NCI-H2227 treated with DMSO at 0.1 percent for 48 hours (cell line): ENCODE measurements around the gene ATP6V0A4.
"Not testable (repeated sequence)": the region's sequence is repeated elsewhere in the genome, so short reads cannot be mapped to it uniquely, and the experiment has no call there.

Experiments used
- DNase-seq: peaks from one replicate; lab custom pipeline; 2025; lab: John Stamatoyannopoulos, UW

ATP6V0A4 gene

GRCh38 chr7:138802706-138803105 lies 4.7 kb upstream of the ATP6V0A4 start:
- no peak for DNase-seq

GRCh38 chr7:138801256-138801655 lies 3.3 kb upstream of the ATP6V0A4 start:
- no peak for DNase-seq

GRCh38 chr7:138799336-138800000 lies 1.5 kb upstream of the ATP6V0A4 start:
- no peak for DNase-seq

- no peak for DNase-seq
Measured at GRCh38 chr7:138798836-138799235, 840 bp upstream of the ATP6V0A4 start.

- not testable (repeated sequence) for DNase-seq
Measured at GRCh38 chr7:138797046-138797445, 950 bp downstream of the ATP6V0A4 start.

- no peak for DNase-seq
Measured at GRCh38 chr7:138796038-138796615, 1.9 kb downstream of the ATP6V0A4 start.

- DNase-seq, result no peak
Measured at GRCh38 chr7:138785587-138786437, 12.2 kb downstream of the ATP6V0A4 start.

GRCh38 chr7:138784692-138785091 lies 13.3 kb downstream of the ATP6V0A4 start:
- DNase-seq, result no peak

GRCh38 chr7:138781004-138781403 lies 17.0 kb downstream of the ATP6V0A4 start:
- DNase-seq, result no peak

- DNase-seq, result no peak
Measured at GRCh38 chr7:138776166-138776833, 21.7 kb downstream of the ATP6V0A4 start.

- DNase-seq, result no peak
Measured at GRCh38 chr7:138773817-138774216, 24.2 kb downstream of the ATP6V0A4 start.

GRCh38 chr7:138773176-138773575 lies 24.8 kb downstream of the ATP6V0A4 start:
- DNase-seq, result no peak

- DNase-seq, result no peak
Measured at GRCh38 chr7:138770904-138771303, 27.1 kb downstream of the ATP6V0A4 start.

- no peak for DNase-seq
Measured at GRCh38 chr7:138768241-138768640, 29.8 kb downstream of the ATP6V0A4 start.

GRCh38 chr7:138756591-138757242 lies 41.3 kb downstream of the ATP6V0A4 start:
- DNase-seq, result no peak

GRCh38 chr7:138755842-138756590 lies 42.0 kb downstream of the ATP6V0A4 start:
- DNase-seq, result no peak

GRCh38 chr7:138755331-138755747 lies 42.7 kb downstream of the ATP6V0A4 start:
- no peak for DNase-seq

GRCh38 chr7:138753610-138754009 lies 44.4 kb downstream of the ATP6V0A4 start:
- no peak for DNase-seq

GRCh38 chr7:138753150-138753518 lies 44.9 kb downstream of the ATP6V0A4 start:
- DNase-seq, result no peak

GRCh38 chr7:138752518-138753149 lies 45.4 kb downstream of the ATP6V0A4 start:
- DNase-seq, result no peak
